Hippocampal formation (tissue), 2 donors: Measurements from ENCODE around the gene MPHOSPH8.
"Not testable (repeated sequence)": the region's sequence is repeated elsewhere in the genome, so short reads cannot be mapped to it uniquely, and the experiment has no call there.

ENCODE experiments used
- DNase-seq, 2 donors: peaks; one replicate each; lab custom pipeline; 2025; lab: John Stamatoyannopoulos, UW

MPHOSPH8 gene

GRCh38 chr13:19685437-19685836 is 52.0 kb downstream of the MPHOSPH8 start:
- no peak for DNase-seq

GRCh38 chr13:19691447-19691846 is 58.0 kb downstream of the MPHOSPH8 start:
- not testable (repeated sequence) for DNase-seq

DNA sequence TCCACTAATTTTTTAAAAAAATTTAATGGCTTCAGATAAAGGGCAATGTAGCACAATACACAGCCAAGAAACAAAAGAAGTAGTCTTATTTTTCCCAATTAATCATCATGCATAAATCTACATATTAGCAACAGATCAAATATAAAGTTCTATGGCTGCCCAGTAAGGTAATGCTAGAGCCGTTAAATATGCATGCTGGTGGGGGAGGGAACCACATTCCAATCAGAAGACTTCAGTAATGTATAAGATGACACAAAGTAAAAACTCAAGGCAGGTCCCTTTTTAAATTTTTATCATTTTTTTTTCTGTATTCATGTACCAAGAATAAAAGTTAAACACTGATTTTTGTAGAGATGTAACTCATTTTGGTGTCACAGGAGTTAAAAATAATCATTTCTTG is 62.0 kb downstream of the MPHOSPH8 start:
- DNase-seq: no peak

DNA sequence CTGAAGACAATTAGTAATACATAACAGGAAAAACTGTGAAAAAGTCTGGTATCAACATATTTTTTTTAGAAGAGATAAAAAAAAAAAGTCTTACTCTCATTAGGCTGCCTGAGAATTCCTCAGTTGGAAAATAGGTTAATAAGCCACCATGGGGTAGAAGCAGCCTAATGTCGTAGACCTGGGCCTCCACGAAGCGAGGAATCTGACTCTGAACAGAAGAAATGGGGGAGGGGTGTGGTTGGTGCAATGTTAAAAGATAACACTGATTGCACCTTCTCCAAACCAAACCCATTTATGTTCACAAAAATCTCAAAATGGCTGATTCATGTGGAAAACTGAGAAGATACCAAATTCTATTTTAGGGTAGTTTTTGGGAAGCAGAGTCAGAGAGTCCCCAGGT is 62.4 kb downstream of the MPHOSPH8 start:
- no peak for DNase-seq

DNA sequence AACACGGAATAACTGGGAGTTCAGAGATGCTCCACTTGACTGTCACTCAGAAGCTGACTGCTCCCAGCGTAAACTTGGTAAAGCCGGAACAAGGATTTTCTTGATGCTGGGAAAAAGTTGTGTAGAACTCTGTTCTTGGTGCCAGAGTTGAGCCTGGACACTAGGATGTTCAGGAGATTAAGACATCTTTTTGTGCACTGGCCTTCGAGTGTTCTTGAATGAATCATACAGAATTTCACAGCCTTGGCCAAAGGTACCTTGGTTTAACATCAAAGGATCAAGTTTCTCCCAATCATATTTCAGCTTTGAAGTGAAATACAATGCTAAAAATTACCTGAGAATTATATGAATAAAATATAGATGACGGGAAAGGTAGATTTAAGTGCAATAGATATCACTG is 67.5 kb downstream of the MPHOSPH8 start:
- not testable (repeated sequence) for DNase-seq

GRCh38 chr13:19701619-19702018 is 68.2 kb downstream of the MPHOSPH8 start:
- DNase-seq: not testable (repeated sequence)

DNA sequence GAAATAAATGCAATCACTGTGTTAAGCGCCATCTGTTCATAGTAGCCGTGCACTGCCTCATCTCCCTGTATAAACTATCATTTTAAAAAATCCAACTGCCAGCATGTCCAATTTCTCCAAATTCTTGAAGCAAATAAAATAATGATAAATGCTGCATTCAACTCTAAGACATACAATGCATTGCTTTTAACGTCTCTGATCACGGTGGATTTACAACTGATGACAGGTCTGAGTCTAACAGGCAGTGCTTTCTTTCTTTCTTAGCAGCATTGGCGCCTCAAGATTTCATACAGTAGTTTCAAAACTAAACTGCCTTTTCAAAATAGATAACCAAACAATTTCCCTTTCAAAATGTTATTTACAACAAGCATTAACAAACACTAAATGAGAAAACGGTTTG is 70.8 kb downstream of the MPHOSPH8 start:
- not testable (repeated sequence) for DNase-seq

- not testable (repeated sequence) for DNase-seq
These were observed 75.6 kb downstream of the MPHOSPH8 start for GRCh38 chr13:19709039-19709438.

DNA sequence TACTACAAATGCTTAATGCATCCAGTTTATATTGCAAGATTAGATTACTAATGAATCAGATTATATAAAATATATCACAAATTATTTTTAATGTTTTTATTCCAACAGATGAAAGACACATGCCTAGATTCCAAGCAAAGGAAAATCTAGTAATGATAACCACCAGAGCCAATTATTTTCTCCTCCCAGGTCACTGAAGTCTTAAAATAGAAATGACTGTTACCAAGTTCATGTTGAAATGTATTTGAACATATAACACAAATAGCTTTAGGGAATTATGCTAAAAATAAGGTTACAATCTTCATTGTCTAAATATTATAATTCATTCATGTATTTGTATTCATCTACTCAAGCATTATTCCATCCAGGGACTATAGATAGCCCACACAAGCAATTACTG is 76.3 kb downstream of the MPHOSPH8 start:
- DNase-seq: not testable (repeated sequence)

GRCh38 chr13:19713186-19713965 is 79.9 kb downstream of the MPHOSPH8 start:
- DNase-seq: no peak

GRCh38 chr13:19720039-19720438 is 86.6 kb downstream of the MPHOSPH8 start:
- DNase-seq: no peak
